Gastrocnemius medialis (tissue), 4 donors: ENCODE data around the gene C11orf52.

Experiments
- POLR2A ChIP-seq, 2 donors: fragments of 450-650 bp; IDR thresholded peaks; one replicate each; pipeline ENCODE4 v1.6.1; 2017; ENCODE audit warnings: antibody characterized with exemption in 2 of 2, mild to moderate bottlenecking in 2 of 2, moderate library complexity in 2 of 2
- TF ChIP-seq, protein P1 (sequence below), 5 experiments: fragments of 450-650 bp in 3 of 5; fragments of 200-600 bp in 2 of 5; sonication (generic) in 2 of 5; IDR thresholded peaks in 4 of 5; conservative IDR thresholded peaks in 1 of 5; 1 replicate in 4 of 5; 2 replicates in 1 of 5; pipeline ENCODE4 v1.5.1; 2016 to 2019; ENCODE audit warnings: antibody characterized with exemption in 5 of 5, mild to moderate bottlenecking in 3 of 5, moderate library complexity in 3 of 5

DNA sequence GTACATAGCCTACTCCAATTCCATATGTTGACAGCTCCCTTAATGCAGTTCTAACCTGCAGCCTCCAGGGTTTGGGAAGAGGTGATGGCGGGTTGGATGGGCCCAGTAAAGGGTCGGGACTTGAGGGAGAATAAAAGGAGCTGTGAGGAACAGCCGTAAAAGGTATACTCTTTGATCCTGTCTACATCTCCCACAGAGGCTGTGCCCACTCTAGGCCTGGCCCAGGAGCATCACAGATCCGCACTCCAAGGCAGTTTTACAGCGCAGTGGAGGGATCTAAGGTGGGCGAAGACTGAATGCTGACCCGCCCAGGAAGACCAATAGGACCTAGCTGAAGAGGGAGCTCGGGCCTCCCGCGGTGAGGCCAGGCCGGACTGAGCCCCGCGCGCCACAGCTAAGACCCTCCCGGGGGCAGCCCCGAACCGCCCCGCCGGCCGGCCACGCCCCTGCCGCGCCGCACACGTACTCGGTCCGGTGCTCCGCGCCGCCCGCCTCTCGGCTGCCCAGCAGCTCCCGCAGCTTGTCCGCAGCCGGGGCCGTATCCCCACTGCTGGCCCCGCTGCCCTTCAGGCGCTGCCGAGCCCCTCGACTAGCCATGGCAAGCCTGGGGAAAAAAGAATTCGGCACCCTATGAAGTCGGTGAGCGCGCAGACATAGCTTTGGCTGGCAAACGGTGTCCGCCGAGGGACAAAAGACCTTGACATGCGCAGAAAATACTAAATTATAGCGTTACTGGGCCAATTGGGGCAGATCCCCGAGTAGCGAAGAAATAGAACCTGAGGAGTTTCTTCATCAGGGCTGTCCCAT, 47.6 kb upstream of the C11orf52 start, which contains the start of gene ALG9:
- TF ChIP-seq, protein P1, sequence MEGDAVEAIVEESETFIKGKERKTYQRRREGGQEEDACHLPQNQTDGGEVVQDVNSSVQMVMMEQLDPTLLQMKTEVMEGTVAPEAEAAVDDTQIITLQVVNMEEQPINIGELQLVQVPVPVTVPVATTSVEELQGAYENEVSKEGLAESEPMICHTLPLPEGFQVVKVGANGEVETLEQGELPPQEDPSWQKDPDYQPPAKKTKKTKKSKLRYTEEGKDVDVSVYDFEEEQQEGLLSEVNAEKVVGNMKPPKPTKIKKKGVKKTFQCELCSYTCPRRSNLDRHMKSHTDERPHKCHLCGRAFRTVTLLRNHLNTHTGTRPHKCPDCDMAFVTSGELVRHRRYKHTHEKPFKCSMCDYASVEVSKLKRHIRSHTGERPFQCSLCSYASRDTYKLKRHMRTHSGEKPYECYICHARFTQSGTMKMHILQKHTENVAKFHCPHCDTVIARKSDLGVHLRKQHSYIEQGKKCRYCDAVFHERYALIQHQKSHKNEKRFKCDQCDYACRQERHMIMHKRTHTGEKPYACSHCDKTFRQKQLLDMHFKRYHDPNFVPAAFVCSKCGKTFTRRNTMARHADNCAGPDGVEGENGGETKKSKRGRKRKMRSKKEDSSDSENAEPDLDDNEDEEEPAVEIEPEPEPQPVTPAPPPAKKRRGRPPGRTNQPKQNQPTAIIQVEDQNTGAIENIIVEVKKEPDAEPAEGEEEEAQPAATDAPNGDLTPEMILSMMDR (IDR thresholded peaks at IDR 0.05 in 4 of 5, conservative IDR thresholded peaks at IDR 0.05 in 1 of 5): peak in 3 of 5 experiments; percentile 36 to 44 (median 36)
- peak; percentile 38 to 47 for TF ChIP-seq POLR2A (IDR thresholded peaks at IDR 0.05)
